Panc1 (cell line): ENCODE data around the gene CEPT1. TPM values are rescaled to one million over a fixed set of nuclear protein-coding genes. Genes with fewer than 3 reads are reported as not detected.

ENCODE experiments used
- ATAC-seq: fragments of 200-7000 bp; cut with Tn5 transposase; 2 replicates; pipeline ENCODE4 v1.9.1; 2020; ENCODE audit warnings: mild to moderate bottlenecking, moderate library complexity
- BruUV-seq: library from RNA; stranded (reverse); fragments of 400-500 nt; replicated peaks from 2 replicates; lab custom pipeline; 2021; lab: Mats Ljungman, UMichigan
- CTCF ChIA-PET: fragments of 300-600 bp; sonication (Branson Sonifier 250); formaldehyde crosslinking; loops from one replicate; lab custom pipeline; 2022; ENCODE audit warnings: antibody characterized with exemption; lab: Charles Lee
- POLR2A ChIA-PET: fragments of 300-600 bp; sonication (Branson Sonifier 250); formaldehyde crosslinking; loops from one replicate; lab custom pipeline; 2022; ENCODE audit warnings: antibody characterized with exemption; lab: Charles Lee
- DNase-seq: peaks from one replicate; pipeline ENCODE4 v3.0.0-alpha.2; 2010; ENCODE audit warnings: low read depth, low spot score
- H3K27ac ChIP-seq: 2 replicates; pipeline ENCODE4 v1.5.1; 2011; ENCODE audit warnings: mild to moderate bottlenecking, low read length, inconsistent platforms
- H3K27me3 ChIP-seq: fragments of 200-500 bp; sonication (Bioruptor generic); 2 replicates; pipeline ENCODE4 v1.6.0; 2014; ENCODE audit warnings: low read length, inconsistent platforms; ENCODE audit not compliant: control insufficient read depth, insufficient read depth
- H3K36me3 ChIP-seq: fragments of 200-500 bp; sonication (Bioruptor generic); 2 replicates; pipeline ENCODE4 v1.5.1; 2014; ENCODE audit warnings: inconsistent platforms, mild to moderate bottlenecking, low read length, moderate library complexity; ENCODE audit not compliant: control insufficient read depth, insufficient read depth
- H3K4me1 ChIP-seq: 2 replicates; pipeline ENCODE4 v1.5.1; 2011; ENCODE audit warnings: inconsistent platforms, mild to moderate bottlenecking, low read length, moderate library complexity; ENCODE audit not compliant: control insufficient read depth, insufficient read depth
- H3K4me3 ChIP-seq, 2 experiments: 2 replicates each; pipeline ENCODE4 v1.5.1; 2011 to 2012; ENCODE audit warnings: low read depth in 2 of 2, low read length in 2 of 2, mild to moderate bottlenecking in 2 of 2, inconsistent platforms in 1 of 2, moderate library complexity in 1 of 2
- H3K9me3 ChIP-seq: fragments of 200-500 bp; sonication (Bioruptor generic); 2 replicates; pipeline ENCODE4 v1.5.1; 2014; ENCODE audit warnings: low read depth, mild to moderate bottlenecking, inconsistent platforms, low read length, moderate library complexity; ENCODE audit not compliant: control insufficient read depth, insufficient read depth
- CTCF ChIP-seq: fragments of 450-650 bp; IDR thresholded peaks from 2 replicates; pipeline ENCODE4 v1.5.1; 2017; ENCODE audit warnings: mild to moderate bottlenecking
- POLR2AphosphoS5 ChIP-seq: IDR thresholded peaks from 2 replicates; pipeline ENCODE4 v1.6.1; 2012; ENCODE audit warnings: mild to moderate bottlenecking, low read depth, low read length, moderate library complexity
- REST ChIP-seq, 2 experiments: IDR thresholded peaks; 2 replicates each; pipeline ENCODE4 v1.6.1; 2011 to 2012; ENCODE audit warnings: low read depth in 2 of 2, control low read depth in 1 of 2, low read length in 1 of 2, mild to moderate bottlenecking in 1 of 2, moderate library complexity in 1 of 2; ENCODE audit not compliant: insufficient read depth in 1 of 2
- SIN3A ChIP-seq: IDR thresholded peaks from 2 replicates; pipeline ENCODE4 v1.6.1; 2012; ENCODE audit warnings: low read depth, mild to moderate bottlenecking, low read length, moderate library complexity, borderline replicate concordance; ENCODE audit not compliant: insufficient read depth
- TCF7L2 ChIP-seq: IDR thresholded peaks from 2 replicates; pipeline ENCODE4 v1.6.1; 2011; ENCODE audit warnings: mild to moderate bottlenecking, low read depth, low read length, inconsistent platforms
- in situ Hi-C: cut with HindIII; loops from 2 replicates; pipeline ENCODE4 v1.10.0; 2016; ENCODE audit warnings: low sequenced_read_pairs, low pct_unique_long_range_greater_than_20kb
- intact Hi-C: fragments of 100-400 bp; cut with micrococcal nuclease; formaldehyde crosslinking; loops from one replicate; pipeline ENCODE4 v1.10.0; 2022; ENCODE audit not compliant: unreplicated experiment
- total RNA-seq: library from RNA; stranded (reverse); gene quantifications from one replicate; pipeline ENCODE4 v1.2.1, GENCODE V29; 2021; ENCODE audit not compliant: unreplicated experiment

Gene CEPT1
- total RNA-seq, 1 experiment from 2014 or later, result 21.9 TPM

- ChIA-PET CTCF (interaction anchor here (1.6 kb wide), 1 partner anchor 25 kb away, joined by 3 read pairs; no protein-coding TSS in a partner anchor), POLR2A (no interaction called here)
- TF ChIP-seq POLR2AphosphoS5, result no peak
- no peak for TF ChIP-seq REST (IDR thresholded peaks at IDR 0.05; ENCODE audit: insufficient read depth in 1 of 2, low read depth in 2 of 2, low read length in 1 of 2)
- TF ChIP-seq CTCF, result peak; percentile 58
- TF ChIP-seq TCF7L2, result no peak
- no peak for TF ChIP-seq SIN3A
- no TSS peak for BruUV-seq
- Histone ChIP-seq H3K27ac (no peak overlapping the region), H3K27me3 (no peaks in the 10 kb centered on the region), H3K36me3 (no peaks in the 10 kb centered on the region), H3K4me1 (no peaks in the 10 kb centered on the region), H3K9me3 (no peaks in the 10 kb centered on the region), H3K4me3 (no peak overlapping the region)
- ATAC-seq (peak; percentile 78), DNase-seq (peak; percentile 4)
- in situ Hi-C loops, result no loop called here
- intact Hi-C loops, result no loop called here
These were observed 57.7 kb downstream of the CEPT1 start for GRCh38 chr1:111197598-111198284.

- BruUV-seq, result no TSS peak
- DNase-seq, result no peak
These were observed 58.8 kb downstream of the CEPT1 start for GRCh38 chr1:111198836-111199235.

More at GRCh38 chr1:111198836-111199235, 58.8 kb downstream of the CEPT1 start:
- Histone ChIP-seq H3K27me3 (no peaks in the 10 kb centered on the region), H3K9me3 (no peaks in the 10 kb centered on the region), H3K4me1 (no peaks in the 10 kb centered on the region), H3K4me3 (no peak overlapping the region), H3K27ac (no peak overlapping the region), H3K36me3 (no peaks in the 10 kb centered on the region; the same call in 1 of the 2 replicates)
- POLR2A ChIA-PET, result no interaction called here
- TF ChIP-seq SIN3A, result no peak
- no peak for TF ChIP-seq REST (IDR thresholded peaks at IDR 0.05; ENCODE audit: insufficient read depth in 1 of 2, low read depth in 2 of 2, low read length in 1 of 2)
- TF ChIP-seq TCF7L2, result no peak
- no peak for TF ChIP-seq CTCF
- no peak for TF ChIP-seq POLR2AphosphoS5
- intact Hi-C loops (no loop called here), in situ Hi-C loops (no loop called here)
- no peak for ATAC-seq
- CTCF ChIA-PET, result interaction anchor here (1.6 kb wide), 1 partner anchor 24 kb away, joined by 3 read pairs; no protein-coding TSS in a partner anchor
